ENCODE data around the gene LDB2. TPM values are rescaled to one million over a fixed set of nuclear protein-coding genes. Genes with fewer than 3 reads are reported as not detected.

Gene LDB2
- total and polyA plus RNA-seq, 2 donors (not counting 1 experiment from before 2014, with no cell fraction given), result 41.6 to 78.3 TPM

- Histone ChIP-seq H4K20me1 (ENCODE audit: control insufficient read depth, extremely low read depth, insufficient read depth, low read length) (no peaks in the 10 kb centered on the region), H3K79me2 (ENCODE audit: control insufficient read depth, insufficient read depth, low read length) (peaks cover 11% of the 10 kb centered on the region), H2AFZ (ENCODE audit: low read length) (no peak overlapping the region), H3K27me3 (ENCODE audit: control insufficient read depth, insufficient read depth, low read length) (no peaks in the 10 kb centered on the region), H3K27ac (ENCODE audit: insufficient read depth, low read length) (no peak overlapping the region), H3K9ac (ENCODE audit: insufficient read depth, low read length) (no peak overlapping the region), H3K4me1 (ENCODE audit: control insufficient read depth, extremely low read depth, insufficient read depth, low read length) (no peaks in the 10 kb centered on the region), H3K4me3 (replicated peaks in 1 of 4; ENCODE audit: control extremely low read depth in 1 of 4, insufficient read depth in 1 of 4, low read depth in 3 of 4, low read length in 4 of 4) (no peak overlapping the region), H3K36me3 (ENCODE audit: control insufficient read depth, insufficient read depth, low read length) (peaks cover 2% of the 10 kb centered on the region), H3K4me2 (ENCODE audit: extremely low read depth, insufficient read depth, low read length) (no peak overlapping the region), H3K9me3 (ENCODE audit: control insufficient read depth, insufficient read depth, low read depth, low read length) (no peaks in the 10 kb centered on the region)
- DNase-seq (ENCODE audit: low read depth in 2 of 2), result no peak
- no peak for TF ChIP-seq EZH2 (IDR thresholded peaks at IDR 0.05; ENCODE audit: low read length, missing control alignments)
- TF ChIP-seq CTCF (conservative IDR thresholded peaks at IDR 0.05 in 1 of 2, IDR thresholded peaks at IDR 0.05 in 1 of 2; ENCODE audit: low read depth in 1 of 2, low read length in 2 of 2), result no peak
Observed at GRCh38 chr4:16887887-16888286, 10.6 kb downstream of the LDB2 start.

GRCh38 chr4:16884673-16885460 is 13.6 kb downstream of the LDB2 start:
- Histone ChIP-seq H3K9me3 (ENCODE audit: control insufficient read depth, insufficient read depth, low read depth, low read length) (no peaks in the 10 kb centered on the region), H3K36me3 (ENCODE audit: control insufficient read depth, insufficient read depth, low read length) (peaks cover 2% of the 10 kb centered on the region), H2AFZ (ENCODE audit: low read length) (no peak overlapping the region), H3K4me2 (ENCODE audit: extremely low read depth, insufficient read depth, low read length) (no peak overlapping the region), H3K27me3 (ENCODE audit: control insufficient read depth, insufficient read depth, low read length) (no peaks in the 10 kb centered on the region), H3K79me2 (ENCODE audit: control insufficient read depth, insufficient read depth, low read length) (no peaks in the 10 kb centered on the region), H4K20me1 (ENCODE audit: control insufficient read depth, extremely low read depth, insufficient read depth, low read length) (no peaks in the 10 kb centered on the region), H3K27ac (ENCODE audit: insufficient read depth, low read length) (no peak overlapping the region), H3K4me3 (replicated peaks in 1 of 4; ENCODE audit: control extremely low read depth in 1 of 4, insufficient read depth in 1 of 4, low read depth in 3 of 4, low read length in 4 of 4) (no peak overlapping the region), H3K4me1 (ENCODE audit: control insufficient read depth, extremely low read depth, insufficient read depth, low read length) (no peaks in the 10 kb centered on the region), H3K9ac (ENCODE audit: insufficient read depth, low read length) (no peak overlapping the region)
- no peak for DNase-seq (ENCODE audit: low read depth in 2 of 2)
- no peak for TF ChIP-seq EZH2 (IDR thresholded peaks at IDR 0.05; ENCODE audit: low read length, missing control alignments)
- TF ChIP-seq CTCF (conservative IDR thresholded peaks at IDR 0.05 in 1 of 2, IDR thresholded peaks at IDR 0.05 in 1 of 2; ENCODE audit: low read depth in 1 of 2, low read length in 2 of 2), result no peak

GRCh38 chr4:16883806-16884205 is 14.6 kb downstream of the LDB2 start:
- Histone ChIP-seq H3K27ac (ENCODE audit: insufficient read depth, low read length) (no peak overlapping the region), H3K27me3 (ENCODE audit: control insufficient read depth, insufficient read depth, low read length) (no peaks in the 10 kb centered on the region), H3K79me2 (ENCODE audit: control insufficient read depth, insufficient read depth, low read length) (no peaks in the 10 kb centered on the region), H3K36me3 (ENCODE audit: control insufficient read depth, insufficient read depth, low read length) (peaks cover 2% of the 10 kb centered on the region), H3K9ac (ENCODE audit: insufficient read depth, low read length) (no peak overlapping the region), H3K4me3 (replicated peaks in 1 of 4; ENCODE audit: control extremely low read depth in 1 of 4, insufficient read depth in 1 of 4, low read depth in 3 of 4, low read length in 4 of 4) (no peak overlapping the region), H3K9me3 (ENCODE audit: control insufficient read depth, insufficient read depth, low read depth, low read length) (no peaks in the 10 kb centered on the region), H4K20me1 (ENCODE audit: control insufficient read depth, extremely low read depth, insufficient read depth, low read length) (no peaks in the 10 kb centered on the region), H2AFZ (ENCODE audit: low read length) (no peak overlapping the region), H3K4me1 (ENCODE audit: control insufficient read depth, extremely low read depth, insufficient read depth, low read length) (no peaks in the 10 kb centered on the region), H3K4me2 (ENCODE audit: extremely low read depth, insufficient read depth, low read length) (no peak overlapping the region)
- DNase-seq (ENCODE audit: low read depth in 2 of 2), result peak in 1 of 2 donors; percentile 31
- no peak for TF ChIP-seq CTCF (conservative IDR thresholded peaks at IDR 0.05 in 1 of 2, IDR thresholded peaks at IDR 0.05 in 1 of 2; ENCODE audit: low read depth in 1 of 2, low read length in 2 of 2)
- TF ChIP-seq EZH2 (IDR thresholded peaks at IDR 0.05; ENCODE audit: low read length, missing control alignments), result no peak
